HG02981 (cell line): ENCODE data around the gene ZNF391.
"Not testable (repeated sequence)": the region's sequence is repeated elsewhere in the genome, so short reads cannot be mapped to it uniquely, and the experiment has no call there.

Experiments
- ATAC-seq: cut with Tn5 transposase; IDR thresholded peaks from one replicate; pipeline ENCODE4 v1.9.1; 2021; ENCODE audit warnings: mild to moderate bottlenecking, moderate library complexity; ENCODE audit not compliant: unreplicated experiment

ZNF391 gene

GRCh38 chr6:27419363-27419762 lies 30.8 kb downstream of the ZNF391 start:
- no peak for ATAC-seq

- no peak for ATAC-seq
Measured at GRCh38 chr6:27422651-27423332, 34.2 kb downstream of the ZNF391 start.

DNA sequence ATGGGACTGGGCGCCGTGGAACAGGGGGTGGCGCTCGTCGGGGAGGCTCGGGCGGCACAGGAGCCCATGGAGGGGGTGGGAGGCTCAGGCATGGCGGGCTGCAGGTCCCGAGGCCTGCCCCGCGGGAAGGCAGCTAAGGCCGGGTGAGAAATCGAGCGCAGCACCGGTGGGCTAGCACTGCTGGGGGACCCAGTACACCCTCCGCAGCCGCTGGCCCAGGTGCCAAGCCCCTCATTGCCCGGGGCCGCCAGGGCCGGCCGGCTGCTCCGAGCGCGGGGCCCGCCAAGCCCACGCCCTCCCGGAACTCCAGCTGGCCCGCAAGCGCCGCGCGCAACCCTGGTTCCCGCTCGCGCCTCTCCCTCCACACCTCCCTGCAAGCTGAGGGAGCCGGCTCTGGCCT lies 36.3 kb downstream of the ZNF391 start:
- ATAC-seq = not testable (repeated sequence)

DNA sequence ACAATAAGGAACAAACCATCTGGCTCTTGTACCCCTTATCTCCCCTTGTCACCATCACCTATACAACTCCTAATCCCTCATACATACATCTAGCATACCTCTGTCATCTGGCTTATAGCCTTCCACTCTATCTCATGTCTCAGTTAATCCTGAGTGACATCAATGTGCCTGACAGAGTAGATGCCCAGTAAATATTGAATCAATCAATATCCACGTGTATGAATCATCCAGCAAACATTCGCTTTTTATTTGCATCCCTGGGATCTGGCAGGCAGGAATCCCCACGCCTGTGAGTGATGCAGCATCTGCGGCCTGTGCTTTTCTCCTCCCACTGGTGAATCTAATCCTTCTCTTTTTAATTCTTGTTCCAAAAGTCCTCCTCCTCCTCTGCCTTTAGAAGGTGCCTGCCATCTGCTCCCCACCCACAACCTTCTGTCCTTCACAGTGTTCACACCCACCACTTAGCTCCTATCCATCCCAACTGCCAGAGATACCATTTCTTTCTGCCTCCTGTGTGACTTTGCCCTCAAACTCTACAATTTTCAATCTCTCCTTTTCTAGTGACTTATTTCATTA lies 37.6 kb downstream of the ZNF391 start:
- ATAC-seq = no peak

GRCh38 chr6:27428502-27428901 lies 39.9 kb downstream of the ZNF391 start:
- ATAC-seq = no peak

DNA sequence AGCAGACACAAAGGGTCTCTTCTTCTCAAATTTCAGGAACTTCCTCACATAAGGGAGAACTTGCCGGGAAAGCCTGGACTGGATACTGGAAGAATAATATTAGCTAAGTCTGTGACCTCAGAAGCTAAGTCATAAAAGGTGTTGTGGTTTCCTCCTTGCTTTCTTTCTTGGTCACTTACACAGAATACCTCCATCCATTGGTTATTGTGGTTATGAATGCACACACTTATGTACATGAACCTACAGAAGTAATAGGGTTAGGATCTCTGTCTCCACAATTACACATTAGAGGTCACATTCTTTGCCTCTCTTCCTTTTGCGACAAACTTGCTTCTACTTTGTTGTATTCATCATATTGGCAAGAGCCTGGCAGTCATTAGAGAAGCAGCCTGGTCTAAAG lies 40.4 kb downstream of the ZNF391 start:
- ATAC-seq = no peak

- no peak for ATAC-seq
Measured at GRCh38 chr6:27433714-27434113, 45.2 kb downstream of the ZNF391 start.

GRCh38 chr6:27439371-27439770 lies 50.8 kb downstream of the ZNF391 start:
- no peak for ATAC-seq

DNA sequence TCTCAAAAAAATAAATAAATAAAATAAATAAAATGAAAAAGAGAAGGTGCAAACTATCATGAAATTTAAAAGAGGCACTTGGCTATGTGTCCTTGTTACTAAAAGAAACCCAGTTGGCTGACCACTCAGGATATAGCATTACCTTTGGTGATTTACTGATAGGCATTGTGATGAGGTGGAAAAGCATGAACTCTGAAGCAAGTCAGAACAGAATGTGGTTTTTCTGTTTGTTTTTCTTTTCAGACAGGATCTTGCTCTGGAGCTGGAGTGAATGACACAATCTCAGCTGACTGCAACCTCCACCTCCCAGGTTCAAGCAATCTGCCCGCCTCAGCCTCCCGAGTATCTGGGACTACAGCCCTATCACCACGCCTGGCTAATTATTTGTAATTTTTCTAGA lies 52.4 kb downstream of the ZNF391 start:
- ATAC-seq = no peak

DNA sequence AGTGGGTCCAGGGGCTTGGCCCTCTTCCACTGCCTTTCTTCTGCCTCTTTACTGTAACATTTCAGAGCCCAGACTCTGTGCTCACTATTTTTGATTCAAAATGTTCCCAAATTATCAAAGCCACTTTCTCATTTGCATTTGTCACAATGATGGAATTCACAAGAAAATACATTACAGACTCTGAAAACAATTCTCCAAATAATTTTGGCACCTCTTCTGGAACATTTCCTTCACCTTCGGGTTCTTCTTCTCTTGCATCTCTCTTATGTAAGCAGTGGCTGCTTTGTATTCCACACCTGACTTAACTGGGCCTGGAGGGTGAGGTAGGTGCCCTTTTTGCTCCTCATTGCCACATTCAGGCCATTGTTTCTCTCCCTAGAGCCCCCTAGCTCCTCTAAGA lies 54.4 kb downstream of the ZNF391 start:
- ATAC-seq = no peak

- no peak for ATAC-seq
Measured at GRCh38 chr6:27448456-27448855, 59.9 kb downstream of the ZNF391 start.

DNA sequence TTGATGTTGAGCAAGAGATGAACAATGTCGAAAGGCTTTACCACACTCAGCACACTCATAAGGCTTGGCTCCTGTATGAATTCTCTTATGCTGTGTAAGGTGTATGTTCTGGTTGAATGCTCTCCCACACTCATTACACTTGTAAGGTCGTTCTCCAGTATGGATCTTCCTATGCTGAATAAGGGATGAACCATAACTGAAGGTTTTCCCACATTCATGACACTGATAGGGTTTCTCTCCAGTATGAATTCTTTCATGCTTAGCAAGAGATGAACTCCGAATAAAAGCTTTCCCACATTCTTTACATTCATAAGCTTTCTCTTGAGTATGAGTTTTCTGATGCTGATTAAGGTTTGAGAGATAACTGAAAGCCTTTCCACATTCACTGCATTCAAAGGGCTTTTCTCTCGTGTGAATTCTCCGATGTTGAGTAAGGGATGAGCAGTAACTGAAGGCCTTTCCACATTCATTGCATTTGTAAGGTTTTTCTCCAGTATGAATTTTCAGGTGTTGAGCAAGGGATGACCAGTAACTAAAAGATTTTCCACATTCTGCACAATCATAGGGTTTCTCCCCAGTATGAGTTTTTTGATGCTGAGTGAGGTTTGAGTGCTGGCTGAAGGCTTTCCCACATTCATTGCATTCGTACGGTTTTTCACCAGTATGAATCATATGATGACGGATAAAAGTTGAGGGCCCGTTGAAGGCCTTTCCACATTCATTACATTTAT lies 63.3 kb downstream of the ZNF391 start:
- ATAC-seq = no peak

DNA sequence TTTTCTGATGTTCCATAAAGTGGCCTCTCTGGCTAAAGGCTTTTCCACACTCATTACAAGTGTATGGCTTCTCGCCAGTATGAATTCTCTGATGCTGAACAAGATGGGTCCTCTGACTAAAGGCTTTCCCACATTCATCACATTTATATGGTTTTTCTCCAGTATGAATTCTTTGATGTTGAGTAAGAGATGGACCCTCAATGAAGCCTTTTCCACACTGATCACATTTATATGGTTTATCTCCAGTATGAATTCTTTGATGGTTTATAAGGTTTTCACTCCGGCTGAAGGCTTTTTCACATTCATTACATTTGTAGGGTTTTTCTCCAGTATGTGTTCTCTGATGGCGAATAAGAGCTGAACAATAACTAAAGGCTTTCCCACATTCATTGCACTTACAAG lies 63.9 kb downstream of the ZNF391 start:
- no peak for ATAC-seq
